A375 (cell line): ENCODE data around the gene TAF11L11. TPM values are rescaled to one million over a fixed set of nuclear protein-coding genes. Genes with fewer than 3 reads are reported as not detected.

Experiments used
- small RNA-seq: library from RNA; depleted of rRNA; stranded (forward); fragments of <200 nt; gene quantifications from one replicate; pipeline ENCODE3, GENCODE V24; 2014
- total RNA-seq: library from RNA; depleted of rRNA; stranded (reverse); fragments of >200 nt; shearing (Covaris generic); gene quantifications from 2 replicates; pipeline ENCODE4 v1.2.3, GENCODE V29; 2014; rRNA removed

The TAF11L11 gene
- total RNA-seq = not detected in 2 replicates

DNA sequence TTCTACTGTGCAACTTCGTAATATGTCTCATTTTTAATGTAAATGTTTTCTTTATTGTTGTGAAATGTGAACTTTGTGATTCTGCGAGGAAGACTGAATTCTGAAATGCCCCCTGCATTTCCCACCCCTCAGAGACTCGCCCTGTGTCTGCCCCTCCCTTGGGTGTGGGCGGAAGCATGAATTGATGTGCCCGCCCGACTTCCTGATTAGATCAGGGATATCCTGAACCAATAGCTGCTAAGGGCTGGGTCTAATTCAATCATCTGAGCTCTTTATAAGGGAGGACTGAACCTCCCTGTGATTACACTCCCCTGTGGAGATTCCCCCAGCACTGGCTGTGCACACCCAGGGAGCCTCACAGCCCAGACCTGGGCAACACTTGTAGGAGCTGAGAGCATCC is at the start of gene TAF11L11:
TSS of gene TAF11L11 (plus strand) at position 304 of the 400 bp plus-strand sequence.

DNA sequence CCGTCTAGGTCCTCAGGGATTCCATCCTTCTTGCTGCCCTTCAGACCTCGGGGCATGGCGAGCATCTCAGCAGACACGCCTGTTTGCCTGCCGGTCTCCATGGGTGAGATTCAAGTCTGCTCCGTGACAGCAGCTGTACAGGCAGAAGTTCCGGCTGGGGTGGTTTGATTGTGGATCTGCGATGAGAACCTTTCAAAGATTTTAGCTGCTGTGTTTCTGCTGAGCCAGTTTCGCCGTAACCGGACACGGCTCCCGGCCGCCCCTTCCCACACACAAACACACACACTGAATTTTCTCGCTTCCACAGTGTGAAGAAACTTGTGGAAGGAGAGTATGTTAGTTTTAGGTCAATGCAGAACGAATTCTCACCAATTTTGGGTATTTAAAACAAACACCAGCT is 18.3 kb upstream of the TAF11L11 start, which contains the start of gene TAF11L7:
TSS of gene TAF11L7 (minus strand) at position 101 of the 400 bp plus-strand sequence.

DNA sequence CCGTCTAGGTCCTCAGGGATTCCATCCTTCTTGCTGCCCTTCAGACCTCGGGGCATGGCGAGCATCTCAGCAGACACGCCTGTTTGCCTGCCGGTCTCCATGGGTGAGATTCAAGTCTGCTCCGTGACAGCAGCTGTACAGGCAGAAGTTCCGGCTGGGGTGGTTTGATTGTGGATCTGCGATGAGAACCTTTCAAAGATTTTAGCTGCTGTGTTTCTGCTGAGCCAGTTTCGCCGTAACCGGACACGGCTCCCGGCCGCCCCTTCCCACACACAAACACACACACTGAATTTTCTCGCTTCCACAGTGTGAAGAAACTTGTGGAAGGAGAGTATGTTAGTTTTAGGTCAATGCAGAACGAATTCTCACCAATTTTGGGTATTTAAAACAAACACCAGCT is 13.1 kb upstream of the TAF11L11 start, which contains the start of gene TAF11L8:
TSS of gene TAF11L8 (minus strand) at position 101 of the 400 bp plus-strand sequence.

GRCh38 chr5:17594255-17594654 is 9.7 kb upstream of the TAF11L11 start, which contains the start of gene TAF11L9:
TSS of gene TAF11L9 (minus strand) at chr5:17594394.

DNA sequence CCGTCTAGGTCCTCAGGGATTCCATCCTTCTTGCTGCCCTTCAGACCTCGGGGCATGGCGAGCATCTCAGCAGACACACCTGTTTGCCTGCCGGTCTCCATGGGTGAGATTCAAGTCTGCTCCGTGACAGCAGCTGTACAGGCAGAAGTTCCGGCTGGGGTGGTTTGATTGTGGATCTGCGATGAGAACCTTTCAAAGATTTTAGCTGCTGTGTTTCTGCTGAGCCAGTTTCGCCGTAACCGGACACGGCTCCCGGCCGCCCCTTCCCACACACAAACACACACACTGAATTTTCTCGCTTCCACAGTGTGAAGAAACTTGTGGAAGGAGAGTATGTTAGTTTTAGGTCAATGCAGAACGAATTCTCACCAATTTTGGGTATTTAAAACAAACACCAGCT is 6.3 kb upstream of the TAF11L11 start, which contains the start of gene TAF11L10:
TSS of gene TAF11L10 (minus strand) at position 101 of the 400 bp plus-strand sequence.

GRCh38 chr5:17610092-17610491 is 6.1 kb downstream of the TAF11L11 start, which contains the start of gene TAF11L12:
TSS of gene TAF11L12 (plus strand) at chr5:17610392.

GRCh38 chr5:17631788-17632187 is 27.8 kb downstream of the TAF11L11 start, which contains the start of gene TAF11L13:
TSS of gene TAF11L13 (plus strand) at chr5:17632088.

DNA sequence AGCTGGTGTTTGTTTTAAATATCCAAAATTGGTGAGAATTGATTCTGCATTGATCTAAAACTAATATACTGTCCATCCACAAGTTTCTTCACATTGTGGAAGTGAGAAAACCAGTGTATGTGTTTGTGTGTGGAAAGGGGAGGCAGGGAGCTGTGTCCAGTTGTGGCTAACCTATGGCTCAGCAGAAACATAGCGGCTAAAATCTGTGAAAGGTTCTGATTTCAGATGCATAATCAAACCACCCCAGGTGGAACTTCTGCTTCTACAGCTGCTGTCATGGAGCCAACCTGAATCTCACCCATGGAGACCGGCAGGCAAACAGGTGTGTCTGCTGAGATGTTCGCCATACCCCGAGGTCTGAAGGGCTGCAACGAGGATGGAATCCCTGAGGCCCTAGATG is 30.2 kb downstream of the TAF11L11 start, which contains the start of gene TAF11L14:
TSS of gene TAF11L14 (plus strand) at position 301 of the 400 bp plus-strand sequence.

Small RNA genes lying within 50 kb of the gene (small RNA-seq; reads per million reads assigned to genes)
- gene AC233724.1 = not detected
- gene AC233724.2 = not detected
- not detected for gene AC233724.3
- not detected for gene AC233724.4
- gene AC233724.6 = not detected
- not detected for gene AC233724.7

Other genes starting within 250 kb of the TAF11L11 start
- not detected in 2 replicates for gene TAF11L2, start 106.0 kb upstream of the TAF11L11 start, total RNA-seq
- not detected in 2 replicates for gene TAF11L3, start 85.8 kb upstream of the TAF11L11 start, total RNA-seq
- not detected in 2 replicates for gene TAF11L4, start 82.4 kb upstream of the TAF11L11 start, total RNA-seq
- not detected in 2 replicates for gene TAF11L5, start 78.9 kb upstream of the TAF11L11 start, total RNA-seq
- gene TAF11L6, start 75.5 kb upstream of the TAF11L11 start, total RNA-seq = not detected in 2 replicates
- not detected in 2 replicates for gene TAF11L7, start 18.4 kb upstream of the TAF11L11 start, total RNA-seq
- gene TAF11L8, start 13.2 kb upstream of the TAF11L11 start, total RNA-seq = not detected in 2 replicates
- gene TAF11L9, start 9.8 kb upstream of the TAF11L11 start, total RNA-seq = not detected in 2 replicates
- not detected in 2 replicates for gene TAF11L10, start 6.4 kb upstream of the TAF11L11 start, total RNA-seq
- not detected in 2 replicates for gene TAF11L12, start 6.2 kb downstream of the TAF11L11 start, total RNA-seq
- 0.50 and 0.91 TPM in 2 replicates for gene TAF11L13, start 27.9 kb downstream of the TAF11L11 start, total RNA-seq
- not detected in 2 replicates for gene TAF11L14, start 30.3 kb downstream of the TAF11L11 start, total RNA-seq